Measurements from ENCODE around the gene ZNRF2. TPM values are rescaled to one million over a fixed set of nuclear protein-coding genes. Genes with fewer than 3 reads are reported as not detected.

Gene ZNRF2
- total RNA-seq, 1 experiment from 2014 or later: 45.3 TPM

- Histone ChIP-seq H2AFZ (ENCODE audit: low read length) (no peak overlapping the region), H3K9me3 (ENCODE audit: low read length) (no peaks in the 10 kb centered on the region), H3K36me3 (ENCODE audit: insufficient read depth, low read length) (no peaks in the 10 kb centered on the region; the same call in 1 of the 2 replicates), H3K9me2 (replicated peaks; ENCODE audit: insufficient read depth, low read length) (no peaks in the 10 kb centered on the region), H3K4me2 (ENCODE audit: low read depth, low read length, poor library complexity, severe bottlenecking) (no peak overlapping the region), H3K4me1 (ENCODE audit: low read length) (peaks cover 75% of the 10 kb centered on the region), H3K4me3 (ENCODE audit: low read length) (no peak overlapping the region), H4K20me1 (ENCODE audit: insufficient read depth, low read depth, low read length) (no peaks in the 10 kb centered on the region), H3K27ac (ENCODE audit: low read length) (peak overlapping the region; percentile 71; the same call in 1 of the 2 replicates), H3K9ac (ENCODE audit: low read length) (no peak overlapping the region), H3K27me3 (ENCODE audit: low read length) (no peaks in the 10 kb centered on the region), H3K79me2 (ENCODE audit: low read length) (peaks cover 10% of the 10 kb centered on the region)
- no peak for DNase-seq
Observed at GRCh38 chr7:30278376-30278775, 6.0 kb upstream of the ZNRF2 start.

- H3K4me2 ChIP-seq (ENCODE audit: low read depth, low read length, poor library complexity, severe bottlenecking): peak overlapping the region; percentile 59
- peak; percentile 58 for DNase-seq
Observed at GRCh38 chr7:30278849-30279652, 5.3 kb upstream of the ZNRF2 start.

GRCh38 chr7:30279653-30279904 lies 4.8 kb upstream of the ZNRF2 start:
- no peaks in the 10 kb centered on the region for H3K36me3 ChIP-seq (ENCODE audit: insufficient read depth, low read length)
- H3K9me2 ChIP-seq (replicated peaks; ENCODE audit: insufficient read depth, low read length): no peaks in the 10 kb centered on the region
- peak overlapping the region; percentile 28; the same call in 1 of the 2 replicates for H3K4me3 ChIP-seq (ENCODE audit: low read length)
- no peaks in the 10 kb centered on the region for H3K9me3 ChIP-seq (ENCODE audit: low read length)
- peak overlapping the region; percentile 36 for H2AFZ ChIP-seq (ENCODE audit: low read length)
- peak overlapping the region; percentile 34 for H3K9ac ChIP-seq (ENCODE audit: low read length)
- H3K27ac ChIP-seq (ENCODE audit: low read length): peak overlapping the region; percentile 71
- no peaks in the 10 kb centered on the region for H3K27me3 ChIP-seq (ENCODE audit: low read length)
- peaks cover 10% of the 10 kb centered on the region for H3K79me2 ChIP-seq (ENCODE audit: low read length)
- DNase-seq: no peak
- no peaks in the 10 kb centered on the region for H4K20me1 ChIP-seq (ENCODE audit: insufficient read depth, low read depth, low read length)
- peaks cover 70% of the 10 kb centered on the region for H3K4me1 ChIP-seq (ENCODE audit: low read length)
- peak overlapping the region; percentile 59 for H3K4me2 ChIP-seq (ENCODE audit: low read depth, low read length, poor library complexity, severe bottlenecking)

More at GRCh38 chr7:30278849-30279652, 5.3 kb upstream of the ZNRF2 start:
- Histone ChIP-seq H3K27me3 (ENCODE audit: low read length) (no peaks in the 10 kb centered on the region), H3K4me1 (ENCODE audit: low read length) (peaks cover 75% of the 10 kb centered on the region), H3K9ac (ENCODE audit: low read length) (peak overlapping the region; percentile 34), H4K20me1 (ENCODE audit: insufficient read depth, low read depth, low read length) (no peaks in the 10 kb centered on the region), H3K4me3 (ENCODE audit: low read length) (peak overlapping the region; percentile 28; the same call in 1 of the 2 replicates), H3K9me2 (replicated peaks; ENCODE audit: insufficient read depth, low read length) (no peaks in the 10 kb centered on the region), H3K27ac (ENCODE audit: low read length) (peak overlapping the region; percentile 71), H3K36me3 (ENCODE audit: insufficient read depth, low read length) (no peaks in the 10 kb centered on the region), H2AFZ (ENCODE audit: low read length) (peak overlapping the region; percentile 36), H3K9me3 (ENCODE audit: low read length) (no peaks in the 10 kb centered on the region), H3K79me2 (ENCODE audit: low read length) (peaks cover 10% of the 10 kb centered on the region)

GRCh38 chr7:30280631-30281030 lies 3.8 kb upstream of the ZNRF2 start:
- H2AFZ ChIP-seq (ENCODE audit: low read length): no peak overlapping the region
- H3K36me3 ChIP-seq (ENCODE audit: insufficient read depth, low read length): no peaks in the 10 kb centered on the region
- H3K79me2 ChIP-seq (ENCODE audit: low read length): peaks cover 11% of the 10 kb centered on the region
- H3K4me1 ChIP-seq (ENCODE audit: low read length): peaks cover 59% of the 10 kb centered on the region
- no peak overlapping the region for H3K9ac ChIP-seq (ENCODE audit: low read length)
- peak overlapping the region; percentile 71 for H3K27ac ChIP-seq (ENCODE audit: low read length)
- no peaks in the 10 kb centered on the region for H3K9me2 ChIP-seq (replicated peaks; ENCODE audit: insufficient read depth, low read length)
- no peaks in the 10 kb centered on the region for H3K27me3 ChIP-seq (ENCODE audit: low read length)
- no peaks in the 10 kb centered on the region for H3K9me3 ChIP-seq (ENCODE audit: low read length)
- no peak for DNase-seq
- no peak overlapping the region for H3K4me3 ChIP-seq (ENCODE audit: low read length)
- H3K4me2 ChIP-seq (ENCODE audit: low read depth, low read length, poor library complexity, severe bottlenecking): peak overlapping the region; percentile 59
- no peaks in the 10 kb centered on the region for H4K20me1 ChIP-seq (ENCODE audit: insufficient read depth, low read depth, low read length)

GRCh38 chr7:30281263-30281662 lies 3.1 kb upstream of the ZNRF2 start:
- Histone ChIP-seq H3K27ac (ENCODE audit: low read length) (peak overlapping the region; percentile 71), H3K9ac (ENCODE audit: low read length) (0 out of 2 replicates have a peak overlapping the region, but pooled peaks have one; percentile 10)

GRCh38 chr7:30281791-30282190 lies 2.6 kb upstream of the ZNRF2 start:
- peak overlapping the region; percentile 71; the same call in 1 of the 2 replicates for H3K27ac ChIP-seq (ENCODE audit: low read length)
- no peaks in the 10 kb centered on the region for H3K9me3 ChIP-seq (ENCODE audit: low read length)
- peaks cover 22% of the 10 kb centered on the region for H3K79me2 ChIP-seq (ENCODE audit: low read length)
- peaks cover 50% of the 10 kb centered on the region for H3K4me1 ChIP-seq (ENCODE audit: low read length)
- H2AFZ ChIP-seq (ENCODE audit: low read length): no peak overlapping the region
- H3K4me2 ChIP-seq (ENCODE audit: low read depth, low read length, poor library complexity, severe bottlenecking): peak overlapping the region; percentile 19
- no peak overlapping the region for H3K4me3 ChIP-seq (ENCODE audit: low read length)
- 0 out of 2 replicates have a peak overlapping the region, but pooled peaks have one; percentile 10 for H3K9ac ChIP-seq (ENCODE audit: low read length)
- DNase-seq: no peak
- H4K20me1 ChIP-seq (ENCODE audit: insufficient read depth, low read depth, low read length): peaks cover 4% of the 10 kb centered on the region; the same call in 1 of the 2 replicates
- no peaks in the 10 kb centered on the region for H3K9me2 ChIP-seq (replicated peaks; ENCODE audit: insufficient read depth, low read length)
- H3K27me3 ChIP-seq (ENCODE audit: low read length): no peaks in the 10 kb centered on the region
- H3K36me3 ChIP-seq (ENCODE audit: insufficient read depth, low read length): no peaks in the 10 kb centered on the region; the same call in 1 of the 2 replicates

More at GRCh38 chr7:30281263-30281662, 3.1 kb upstream of the ZNRF2 start:
- no peaks in the 10 kb centered on the region for H3K9me2 ChIP-seq (replicated peaks; ENCODE audit: insufficient read depth, low read length)
- DNase-seq: no peak
- no peaks in the 10 kb centered on the region for H3K9me3 ChIP-seq (ENCODE audit: low read length)
- H3K36me3 ChIP-seq (ENCODE audit: insufficient read depth, low read length): no peaks in the 10 kb centered on the region; the same call in 1 of the 2 replicates
- no peak overlapping the region for H3K4me3 ChIP-seq (ENCODE audit: low read length)
- no peaks in the 10 kb centered on the region for H3K27me3 ChIP-seq (ENCODE audit: low read length)
- no peaks in the 10 kb centered on the region; the same call in 1 of the 2 replicates for H4K20me1 ChIP-seq (ENCODE audit: insufficient read depth, low read depth, low read length)
- peaks cover 17% of the 10 kb centered on the region for H3K79me2 ChIP-seq (ENCODE audit: low read length)
- H3K4me1 ChIP-seq (ENCODE audit: low read length): peaks cover 53% of the 10 kb centered on the region
- H2AFZ ChIP-seq (ENCODE audit: low read length): no peak overlapping the region
- peak overlapping the region; percentile 19 for H3K4me2 ChIP-seq (ENCODE audit: low read depth, low read length, poor library complexity, severe bottlenecking)

- Histone ChIP-seq H3K4me1 (ENCODE audit: low read length) (peaks cover 56% of the 10 kb centered on the region), H3K9ac (ENCODE audit: low read length) (no peak overlapping the region), H4K20me1 (ENCODE audit: insufficient read depth, low read depth, low read length) (peaks cover 9% of the 10 kb centered on the region; the same call in 1 of the 2 replicates), H3K36me3 (ENCODE audit: insufficient read depth, low read length) (no peaks in the 10 kb centered on the region; the same call in 1 of the 2 replicates), H3K9me2 (replicated peaks; ENCODE audit: insufficient read depth, low read length) (no peaks in the 10 kb centered on the region), H3K9me3 (ENCODE audit: low read length) (no peaks in the 10 kb centered on the region), H3K79me2 (ENCODE audit: low read length) (peaks cover 32% of the 10 kb centered on the region), H2AFZ (ENCODE audit: low read length) (no peak overlapping the region), H3K4me3 (ENCODE audit: low read length) (no peak overlapping the region), H3K4me2 (ENCODE audit: low read depth, low read length, poor library complexity, severe bottlenecking) (no peak overlapping the region), H3K27ac (ENCODE audit: low read length) (no peak overlapping the region), H3K27me3 (ENCODE audit: low read length) (no peaks in the 10 kb centered on the region)
- no peak for DNase-seq
Observed at GRCh38 chr7:30282735-30283134, 1.7 kb upstream of the ZNRF2 start.

- Histone ChIP-seq H3K27ac (ENCODE audit: low read length) (peak overlapping the region; percentile 78), H2AFZ (ENCODE audit: low read length) (no peak overlapping the region), H3K79me2 (ENCODE audit: low read length) (peaks cover 53% of the 10 kb centered on the region), H3K4me1 (ENCODE audit: low read length) (peaks cover 59% of the 10 kb centered on the region), H3K4me3 (ENCODE audit: low read length) (peak overlapping the region; percentile 75), H4K20me1 (ENCODE audit: insufficient read depth, low read depth, low read length) (peaks cover 19% of the 10 kb centered on the region), H3K4me2 (ENCODE audit: low read depth, low read length, poor library complexity, severe bottlenecking) (peak overlapping the region; percentile 59), H3K36me3 (ENCODE audit: insufficient read depth, low read length) (no peaks in the 10 kb centered on the region; the same call in 1 of the 2 replicates), H3K9me3 (ENCODE audit: low read length) (no peaks in the 10 kb centered on the region), H3K27me3 (ENCODE audit: low read length) (no peaks in the 10 kb centered on the region), H3K9ac (ENCODE audit: low read length) (peak overlapping the region; percentile 83), H3K9me2 (replicated peaks; ENCODE audit: insufficient read depth, low read length) (no peaks in the 10 kb centered on the region)
- peak; percentile 78 for DNase-seq
Observed at GRCh38 chr7:30285067-30285535, 704 bp downstream of the ZNRF2 start.
